Glomerular visceral epithelial cell (primary cell): ENCODE data around the gene GEMIN7.
A peak's percentile ranks its signal among the peaks of the same experiment; 100 is the strongest.
"Not testable (repeated sequence)": the region's sequence is repeated elsewhere in the genome, so short reads cannot be mapped to it uniquely, and the experiment has no call there.

Source experiments
- DNase-seq: peaks from one replicate; pipeline ENCODE4 v3.0.0-alpha.2; 2016; ENCODE audit errors: extremely low spot score

GEMIN7 gene

DNA sequence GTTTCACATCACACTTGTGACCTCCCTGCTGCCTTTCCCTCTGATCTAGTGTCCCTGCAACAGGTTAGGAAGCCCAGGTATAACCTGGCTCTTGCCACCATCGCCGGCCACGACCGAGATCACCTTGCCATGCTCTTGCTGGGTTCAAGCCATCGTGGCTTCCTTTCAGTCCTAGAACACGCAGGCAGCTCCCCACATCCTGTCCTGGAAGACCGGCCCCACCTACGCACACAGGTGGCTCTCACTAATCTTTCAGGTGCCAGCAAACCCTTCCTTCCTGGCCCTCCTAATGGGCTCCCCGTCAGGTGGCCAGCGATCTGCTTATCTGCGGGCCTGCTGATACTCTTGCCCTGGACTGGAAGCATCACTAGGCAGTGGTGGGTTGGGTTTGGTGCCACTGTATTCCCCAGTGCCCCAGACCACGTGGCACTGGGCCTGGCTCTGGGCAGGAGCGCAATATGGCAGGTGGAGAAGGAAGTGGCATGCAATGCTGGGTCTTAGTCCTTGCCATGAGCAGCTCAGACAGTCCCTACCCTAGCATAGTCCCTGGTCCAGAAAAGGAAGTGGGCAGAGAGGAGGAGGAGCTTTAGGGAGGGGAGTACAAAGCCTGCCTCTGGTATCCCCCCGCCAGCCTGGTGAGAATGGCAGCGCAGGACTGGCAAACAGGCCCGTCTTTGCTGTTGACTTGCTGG, 25.7 kb downstream of the GEMIN7 start:
- DNase-seq, result no peak

GRCh38 chr19:45106363-45106762, 27.3 kb downstream of the GEMIN7 start:
- DNase-seq, result not testable (repeated sequence)

GRCh38 chr19:45107621-45108150, 28.6 kb downstream of the GEMIN7 start:
- DNase-seq, result no peak

GRCh38 chr19:45110851-45111266, 31.8 kb downstream of the GEMIN7 start:
- DNase-seq, result no peak

DNA sequence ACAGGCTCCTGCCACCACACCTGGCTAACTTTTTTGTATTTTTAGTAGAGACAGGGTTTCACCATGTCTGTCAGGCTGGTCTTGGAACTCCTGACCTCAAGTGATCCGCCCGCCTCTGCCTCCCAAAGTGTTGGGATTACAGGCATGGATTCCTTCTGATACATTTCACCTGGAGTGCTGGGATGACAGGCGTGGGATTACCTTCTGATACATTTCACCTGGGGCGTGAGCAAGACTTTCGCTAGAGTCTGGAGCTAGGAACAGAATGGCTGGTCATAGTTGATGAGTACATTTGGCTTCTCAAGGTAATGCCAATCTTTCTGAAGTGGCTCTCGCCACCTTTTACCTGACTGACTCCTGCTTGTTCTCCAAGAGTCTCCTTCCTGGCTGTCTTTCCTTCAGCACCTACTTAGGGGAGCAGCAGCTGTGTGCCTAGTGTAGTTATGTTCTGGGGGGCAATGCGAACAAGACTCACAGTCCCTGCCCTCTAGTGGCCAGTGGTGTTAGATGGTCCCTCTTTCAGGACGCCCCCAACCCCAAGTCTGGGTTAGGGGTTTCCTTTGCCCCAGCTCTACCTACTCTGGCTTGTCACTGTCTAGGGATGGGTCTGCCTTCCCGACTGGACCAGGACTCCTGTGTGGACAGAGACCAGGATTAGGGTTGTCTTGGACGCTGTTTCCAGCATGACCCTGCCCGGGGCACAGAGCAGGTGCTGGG, 33.2 kb downstream of the GEMIN7 start:
- no peak for DNase-seq

DNA sequence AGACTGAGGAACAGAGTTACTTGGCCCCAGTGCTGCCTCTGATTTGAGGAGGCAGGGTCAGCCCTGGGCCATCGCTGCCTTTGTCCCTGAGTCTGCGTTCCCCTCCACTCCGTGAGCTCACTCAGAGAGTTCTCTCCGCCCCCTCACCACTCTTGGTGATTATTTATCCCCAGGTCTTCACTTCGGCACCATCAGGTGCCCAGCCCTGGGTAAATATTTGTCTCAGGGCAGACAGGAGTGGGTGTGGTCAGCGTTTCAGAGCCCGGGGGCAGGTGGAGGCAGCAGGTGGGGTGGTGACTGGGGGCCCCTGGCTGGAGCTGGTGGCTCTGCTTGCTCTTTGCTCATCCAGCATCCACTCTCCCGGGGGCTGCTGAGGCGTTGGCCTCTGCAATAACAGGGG, 34.6 kb downstream of the GEMIN7 start:
- DNase-seq, result no peak

DNA sequence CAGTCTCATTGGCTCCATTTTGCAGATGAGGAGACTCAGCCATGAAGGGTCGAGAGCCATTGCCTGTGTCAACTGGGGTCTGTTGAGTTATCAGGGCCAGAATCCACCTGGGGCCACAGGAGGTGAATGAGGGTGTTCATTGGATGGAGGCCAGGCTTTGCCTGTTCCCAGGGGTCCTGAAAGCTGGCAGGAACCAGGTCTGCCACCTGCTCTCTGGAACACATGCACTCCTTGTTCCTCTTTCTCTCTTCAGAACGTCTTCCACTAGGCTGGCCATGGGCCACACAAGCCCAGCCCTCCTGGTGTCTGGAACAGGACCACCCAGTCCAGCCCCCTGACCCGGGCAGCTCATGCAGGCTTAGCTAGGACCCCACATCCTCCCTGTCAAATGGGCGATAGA, 35.1 kb downstream of the GEMIN7 start:
- DNase-seq, result no peak

DNA sequence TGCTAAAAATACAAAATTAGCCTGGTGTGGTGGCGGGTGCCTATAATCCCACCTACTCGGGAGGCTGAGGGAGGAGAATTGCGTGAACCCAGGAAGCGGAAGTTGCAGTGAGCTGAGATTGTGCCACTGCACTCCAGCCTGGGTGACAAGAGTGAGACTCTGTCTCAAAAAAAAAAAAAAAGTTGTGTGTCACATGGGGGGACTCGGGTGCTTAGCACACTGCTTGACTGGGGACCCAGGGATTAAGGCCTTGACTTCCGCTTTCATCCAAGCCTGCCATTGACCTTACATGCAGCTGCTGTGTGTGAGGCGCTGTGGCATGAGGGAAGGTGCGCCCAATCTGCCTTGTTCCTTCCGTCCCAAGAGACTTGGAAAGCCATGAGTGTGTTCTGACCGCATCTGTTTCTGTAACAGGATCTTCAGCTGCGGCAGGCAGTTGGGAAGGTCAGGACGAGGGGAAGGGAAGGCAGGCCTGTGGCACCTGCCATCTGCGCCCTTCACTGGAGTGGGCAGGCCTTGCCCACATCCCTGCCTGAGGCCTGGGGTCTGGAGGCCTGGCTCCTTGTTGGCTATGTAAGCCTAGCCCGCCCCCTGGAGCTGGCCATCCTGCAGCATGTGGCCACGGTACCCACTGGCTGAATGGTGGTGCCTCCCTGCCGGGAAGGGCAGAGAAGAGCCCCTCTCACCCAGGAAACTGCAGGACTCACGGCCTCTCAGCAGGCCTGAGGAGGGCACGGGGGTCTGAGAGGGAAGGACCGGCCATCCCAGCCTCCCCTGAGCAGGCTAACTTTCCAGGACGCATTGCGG, 37.0 kb downstream of the GEMIN7 start:
- DNase-seq, result no peak

GRCh38 chr19:45117167-45117594, 38.1 kb downstream of the GEMIN7 start:
- no peak for DNase-seq

GRCh38 chr19:45117671-45118070, 38.6 kb downstream of the GEMIN7 start:
- DNase-seq, result no peak

GRCh38 chr19:45118106-45118505, 39.0 kb downstream of the GEMIN7 start:
- DNase-seq, result no peak

DNA sequence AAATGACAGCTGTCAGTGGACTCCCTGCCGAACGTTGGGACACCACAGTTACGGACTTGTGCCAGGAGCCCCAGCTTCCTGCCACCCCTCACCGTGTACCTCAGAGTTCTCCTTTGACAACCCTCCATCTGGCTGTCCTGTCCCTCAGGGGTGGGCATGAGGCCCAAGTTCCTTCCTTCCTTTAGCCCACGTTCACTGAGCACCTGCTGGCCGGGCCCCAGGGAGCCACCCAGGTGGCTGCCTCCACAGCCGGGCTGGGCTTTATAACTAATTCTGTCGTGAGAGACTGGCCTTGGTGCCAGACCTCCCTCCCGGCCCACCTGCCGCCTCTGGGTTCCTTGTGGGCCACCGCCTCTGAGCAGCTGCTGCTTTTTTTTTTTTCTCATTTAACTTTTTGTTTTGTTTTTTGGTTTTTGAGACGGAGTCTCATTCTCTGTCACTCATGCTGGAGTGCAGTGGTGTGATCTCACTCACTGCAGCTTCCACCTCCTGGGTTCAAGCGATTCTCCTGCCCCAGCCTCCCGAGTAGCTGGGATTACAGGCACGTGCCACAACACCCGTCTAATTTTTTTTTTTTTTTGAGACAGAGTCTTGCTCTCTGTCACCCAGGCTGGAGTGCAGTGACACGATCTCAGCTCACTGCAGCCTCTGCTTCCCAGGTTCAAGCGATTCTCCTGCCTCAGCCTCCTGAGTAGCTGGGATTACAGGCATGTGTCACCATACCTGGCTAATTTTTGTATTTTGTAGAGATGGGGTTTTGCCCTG, 39.7 kb downstream of the GEMIN7 start:
- not testable (repeated sequence) for DNase-seq

GRCh38 chr19:45119582-45119981, 40.5 kb downstream of the GEMIN7 start:
- no peak for DNase-seq

DNA sequence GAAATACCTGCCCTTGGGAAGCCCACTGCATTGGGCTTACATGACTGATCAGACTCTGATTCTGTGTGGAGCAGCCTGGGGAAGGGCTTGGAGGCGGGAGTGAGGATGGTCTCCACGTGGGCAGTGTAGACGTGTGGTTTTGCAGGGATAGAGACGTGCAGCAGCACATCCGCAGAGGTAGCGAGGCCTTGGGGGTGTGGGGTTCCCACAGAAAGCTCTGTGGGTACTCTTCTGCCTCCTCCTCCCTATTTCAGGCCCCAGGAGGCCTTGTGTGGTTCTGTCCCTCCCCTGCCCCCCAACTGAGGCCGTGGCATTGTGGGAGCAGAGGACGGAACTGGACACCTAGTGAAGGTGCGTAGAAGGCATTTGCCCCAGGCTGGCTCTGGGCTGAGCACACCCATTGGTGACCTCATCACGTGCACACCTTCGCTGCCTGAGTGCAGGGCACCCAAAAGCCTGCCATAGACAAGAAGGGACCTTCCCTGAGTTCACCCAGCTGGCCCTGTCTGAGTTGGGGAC, 42.8 kb downstream of the GEMIN7 start:
- DNase-seq, result no peak

DNA sequence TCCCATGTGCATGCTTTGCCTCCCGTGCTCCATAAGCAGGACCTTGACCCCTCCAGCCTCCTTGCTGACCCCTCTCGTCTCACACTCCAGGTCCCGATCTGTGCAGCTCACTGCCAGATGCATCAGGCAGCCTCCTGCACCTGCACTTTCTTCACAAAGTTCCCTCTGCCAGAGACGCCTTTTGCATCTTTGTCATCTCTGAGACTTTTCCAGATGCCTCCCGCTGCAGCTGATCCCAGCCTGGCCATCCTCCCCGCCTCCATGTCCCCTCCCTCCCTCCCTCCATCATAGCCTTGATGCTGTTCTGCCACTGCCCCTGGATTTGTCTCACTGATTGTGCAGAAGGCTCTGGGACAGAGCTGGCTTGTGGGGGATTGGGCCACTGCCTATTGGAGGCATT, 43.8 kb downstream of the GEMIN7 start:
- DNase-seq, result no peak

GRCh38 chr19:45123440-45123850, 44.4 kb downstream of the GEMIN7 start:
- DNase-seq, result no peak

GRCh38 chr19:45124021-45124420, 45.0 kb downstream of the GEMIN7 start:
- DNase-seq, result no peak

DNA sequence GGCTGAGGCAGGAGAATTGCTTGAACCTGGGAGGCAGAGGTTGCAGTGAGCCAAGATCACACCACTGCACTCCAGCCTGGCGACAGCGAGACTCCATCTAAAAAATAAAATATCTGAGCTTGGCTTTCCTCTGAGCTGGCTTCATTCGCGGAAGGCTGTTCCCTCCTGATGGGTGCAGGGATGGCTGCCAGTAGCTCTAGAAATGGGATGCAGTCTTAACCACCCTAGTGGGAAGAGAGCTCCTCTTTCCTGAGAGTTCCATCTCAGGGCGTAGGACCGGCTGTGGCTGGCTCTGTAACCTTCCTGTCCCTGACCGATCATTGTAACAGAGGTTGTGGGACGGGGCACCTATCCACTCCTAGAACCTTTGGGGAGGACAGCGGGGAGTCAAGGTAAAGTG, 46.3 kb downstream of the GEMIN7 start:
- DNase-seq, result no peak

- DNase-seq, result peak; percentile 67
Observed at GRCh38 chr19:45125975-45126493, 47.0 kb downstream of the GEMIN7 start.

DNA sequence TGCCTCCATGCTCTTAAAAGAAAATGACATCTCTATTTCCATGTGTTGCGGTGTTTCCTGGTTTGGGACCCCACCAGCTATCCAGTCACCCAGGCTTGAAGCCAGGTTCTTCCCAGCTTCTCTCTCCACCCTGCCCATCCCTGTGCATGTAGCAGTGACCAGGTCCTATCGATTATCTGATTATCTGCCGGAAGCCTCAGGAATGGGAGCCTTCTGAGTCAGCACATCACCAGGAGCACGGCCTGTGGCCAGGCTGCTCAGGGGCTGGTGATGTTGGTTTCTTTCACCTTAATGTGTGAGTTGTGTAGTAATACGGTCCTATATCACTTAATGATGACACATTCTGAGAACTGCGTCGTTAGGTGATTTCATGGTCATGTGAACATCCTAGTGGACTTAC, 47.6 kb downstream of the GEMIN7 start:
- no peak for DNase-seq

- no peak for DNase-seq
Observed at GRCh38 chr19:45128146-45128545, 49.1 kb downstream of the GEMIN7 start.
